Tongue (tissue), 2 donors: ENCODE data around the gene GNPTAB. TPM values are rescaled to one million over a fixed set of nuclear protein-coding genes. Genes with fewer than 3 reads are reported as not detected.
A peak's percentile ranks its signal among the peaks of the same experiment; 100 is the strongest.
"Not testable (repeated sequence)": the region's sequence is repeated elsewhere in the genome, so short reads cannot be mapped to it uniquely, and the experiment has no call there.

Experiments
- DNase-seq: peaks from one replicate; pipeline ENCODE4 v3.0.0-alpha.2; 2015
- total RNA-seq: library from RNA; depleted of rRNA; stranded (reverse); fragments of >200 nt; gene quantifications from one replicate; pipeline ENCODE4 v1.2.3, GENCODE V29; 2014

The GNPTAB gene
- total RNA-seq, 1 donor from 2014 or later = 29.0 TPM

DNA sequence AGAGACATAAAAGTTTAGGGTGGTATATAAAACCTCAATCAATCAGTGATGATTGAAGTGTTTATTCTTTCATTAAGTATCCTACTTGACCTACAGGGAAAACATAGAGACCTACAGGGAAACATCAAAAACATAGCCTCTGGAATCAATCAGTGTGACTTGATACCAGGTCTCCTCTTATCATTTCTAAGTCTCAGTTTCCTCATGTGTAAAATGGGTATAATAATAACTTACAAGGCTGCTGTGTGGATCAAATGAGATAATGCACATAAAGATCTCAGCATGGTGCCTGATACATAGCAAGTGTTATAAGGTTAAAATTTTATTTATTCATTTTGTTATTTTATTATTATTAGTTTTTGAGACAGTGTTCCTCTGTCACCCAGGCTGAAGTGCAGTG is 22.2 kb upstream of the GNPTAB start:
- DNase-seq = no peak

DNA sequence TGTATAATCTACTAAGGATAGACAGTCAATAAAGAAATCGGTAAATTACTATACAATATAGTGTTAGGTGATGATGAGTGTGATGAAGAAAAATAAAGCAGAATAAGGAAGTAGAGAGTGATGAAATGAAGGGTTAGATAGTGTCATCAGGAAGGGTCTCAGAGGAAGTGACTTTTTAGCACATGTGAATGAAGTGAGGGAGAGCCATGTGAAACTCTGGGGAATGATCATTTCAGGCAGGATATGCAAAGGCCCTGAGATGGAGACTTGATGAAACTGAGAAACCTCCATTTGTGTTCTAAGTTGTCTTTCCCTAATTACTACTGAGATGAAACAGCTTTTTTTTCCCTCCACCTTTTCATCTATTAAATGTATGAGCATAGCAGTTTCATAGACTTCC is 19.4 kb upstream of the GNPTAB start:
- no peak for DNase-seq

DNA sequence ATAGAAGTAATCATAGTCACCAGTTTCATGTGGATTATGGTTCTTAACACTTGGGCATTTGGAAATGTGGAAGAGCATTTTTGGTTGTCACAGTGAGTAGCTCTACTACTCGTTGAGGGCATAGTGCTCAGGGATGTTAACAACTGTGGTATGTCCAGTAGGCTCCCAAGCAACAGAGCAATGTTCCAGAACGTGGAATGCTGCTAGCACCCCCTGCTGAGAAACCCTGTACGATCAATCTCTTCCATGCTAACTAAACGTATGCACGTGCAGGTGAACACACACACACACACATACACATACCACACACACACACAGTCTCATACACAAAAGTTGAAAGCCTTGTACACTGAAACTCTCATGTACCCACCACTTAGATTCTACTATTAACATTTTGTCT is 16.6 kb upstream of the GNPTAB start:
- no peak for DNase-seq

DNA sequence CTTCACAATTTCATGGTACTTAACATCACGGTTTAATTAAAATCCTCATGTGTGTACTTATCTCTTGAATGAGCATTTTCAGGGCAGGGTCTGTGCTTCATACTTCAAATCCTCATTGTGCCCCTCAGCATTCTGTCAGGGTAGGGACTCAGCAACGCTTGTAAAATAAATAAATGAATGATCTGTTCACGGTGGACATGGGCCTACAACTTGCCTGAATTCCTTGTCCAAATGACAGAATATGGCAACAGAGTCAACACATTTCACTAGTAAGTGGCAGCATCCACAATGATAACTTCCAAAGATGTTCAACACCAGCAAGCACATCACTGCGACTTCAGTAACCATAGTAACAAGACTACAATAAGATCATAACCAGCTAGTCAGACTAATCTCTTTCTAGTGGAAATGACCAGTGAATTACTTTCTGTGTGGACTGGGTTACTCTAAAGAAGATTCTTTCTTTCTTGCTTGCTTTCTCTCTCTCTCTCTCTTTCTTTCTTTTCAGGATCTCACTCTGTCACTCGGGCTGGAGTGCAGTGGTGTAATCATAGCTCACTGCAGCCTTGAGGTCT is 14.5 kb upstream of the GNPTAB start:
- DNase-seq = no peak

DNA sequence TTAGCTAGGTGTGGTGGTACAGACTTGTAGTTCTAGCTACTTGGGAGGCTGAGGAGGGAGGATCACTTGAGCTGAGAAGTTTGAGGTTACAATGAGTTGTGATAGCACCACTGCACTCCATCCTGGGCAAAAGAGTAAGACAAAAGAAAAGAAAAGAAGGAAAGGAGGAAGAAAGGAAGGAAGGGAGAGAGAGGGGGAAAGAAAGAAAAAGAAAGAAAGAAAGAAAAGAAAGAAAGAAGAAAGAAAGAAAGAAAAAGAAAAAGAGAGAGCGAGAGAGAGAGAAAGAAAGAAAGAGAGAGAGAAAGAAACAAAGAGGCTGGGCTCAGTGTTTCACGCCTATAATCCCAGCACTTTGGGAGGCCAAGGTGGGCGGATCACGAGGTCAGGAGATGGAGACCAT is 10.3 kb upstream of the GNPTAB start:
- DNase-seq = no peak

DNA sequence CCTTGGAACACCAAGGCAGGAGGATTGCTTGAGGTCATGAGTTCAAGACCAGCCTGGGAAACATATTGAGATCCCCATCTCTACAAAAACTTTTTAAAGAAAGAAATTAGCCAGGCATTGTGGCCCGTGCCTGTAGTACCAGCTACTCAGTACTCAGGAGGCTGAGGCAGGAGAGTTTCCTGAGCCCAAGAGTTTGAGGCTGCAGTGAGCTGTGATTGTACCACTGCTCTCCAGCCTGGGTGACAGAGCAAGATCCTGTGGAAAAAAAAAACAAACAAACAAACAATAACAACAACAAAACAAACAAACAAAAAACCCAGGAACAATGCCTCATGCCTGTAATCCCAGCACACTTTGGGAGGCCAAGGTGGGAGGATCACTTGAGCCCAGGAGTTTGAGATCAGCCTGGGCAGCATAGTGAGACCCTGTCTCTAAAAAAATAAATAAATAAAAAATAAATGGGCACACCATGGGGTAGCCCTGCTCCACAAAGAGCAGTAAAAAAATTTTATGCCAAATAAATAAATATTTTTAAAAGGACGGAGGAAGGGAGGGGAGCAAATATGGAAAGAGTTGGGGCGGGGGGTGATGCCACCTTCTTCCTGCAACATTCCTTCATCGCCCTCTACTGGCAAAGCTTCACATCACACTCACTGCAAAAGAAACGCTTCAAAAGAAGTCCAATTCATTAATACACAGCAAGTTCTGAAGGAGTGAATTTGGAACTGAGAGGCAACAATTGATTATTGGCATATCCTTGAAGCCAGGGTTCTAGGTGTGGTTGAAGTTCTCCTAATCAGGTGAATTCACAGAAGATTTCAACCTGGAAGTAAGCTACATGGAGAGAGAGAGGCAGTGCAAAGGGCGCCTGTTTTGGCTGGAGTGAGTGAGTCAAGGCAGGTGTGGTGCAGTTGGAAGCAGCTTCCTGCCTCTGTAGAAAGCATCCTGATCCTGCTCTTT is 8.8 kb upstream of the GNPTAB start:
- DNase-seq = peak; percentile 80

DNA sequence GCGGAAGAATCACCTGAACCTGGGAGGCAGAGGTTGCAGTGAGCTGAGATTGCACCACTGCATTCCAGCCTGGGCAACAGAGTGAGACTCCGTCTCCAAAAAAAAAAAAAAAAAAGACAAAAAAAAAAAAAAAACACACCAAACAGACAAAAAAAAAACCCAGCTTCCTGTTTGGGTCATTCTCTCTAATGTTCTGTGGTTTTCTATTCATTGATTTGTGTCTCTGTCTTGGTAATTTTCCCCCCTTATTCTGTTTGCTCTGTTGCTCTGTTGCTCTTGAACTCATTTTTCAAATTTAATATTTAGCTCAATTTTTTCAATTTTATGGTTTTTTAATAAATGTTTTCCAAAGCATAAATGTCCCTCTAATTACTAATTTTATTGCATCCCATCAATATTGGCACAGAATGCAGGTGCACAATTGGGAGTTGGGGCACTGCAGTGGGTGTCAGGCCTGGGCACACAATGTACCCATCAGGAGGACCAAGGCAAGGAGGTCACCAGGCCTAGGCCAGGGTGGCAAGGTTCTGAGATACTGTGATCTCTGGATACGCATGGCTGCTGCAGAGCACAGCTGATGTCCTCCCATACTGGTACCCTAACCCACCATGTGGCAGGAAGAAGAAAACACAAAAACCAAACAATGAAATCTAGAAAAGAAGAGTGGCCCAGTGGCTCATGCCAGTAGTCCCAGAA is 8.0 kb upstream of the GNPTAB start:
- DNase-seq = no peak

DNA sequence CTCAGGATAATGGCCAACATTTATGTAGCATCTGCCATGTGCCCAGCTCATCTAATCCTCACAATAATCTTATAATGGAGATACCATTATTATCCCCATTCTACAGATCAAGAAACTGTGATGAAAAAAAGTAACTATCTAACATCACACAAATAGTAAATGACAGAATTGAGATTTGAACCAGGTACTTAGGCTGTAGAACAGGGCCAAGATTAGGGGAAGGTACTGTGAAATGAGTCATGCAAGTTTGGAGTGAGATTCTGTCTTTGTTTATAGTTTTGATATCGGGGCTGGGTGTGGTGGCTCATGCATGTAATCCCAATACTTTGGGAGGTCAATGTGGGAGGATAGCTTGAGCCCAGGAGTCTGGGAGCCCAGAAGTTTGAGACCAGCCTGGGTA is 1.3 kb upstream of the GNPTAB start:
- no peak for DNase-seq

DNA sequence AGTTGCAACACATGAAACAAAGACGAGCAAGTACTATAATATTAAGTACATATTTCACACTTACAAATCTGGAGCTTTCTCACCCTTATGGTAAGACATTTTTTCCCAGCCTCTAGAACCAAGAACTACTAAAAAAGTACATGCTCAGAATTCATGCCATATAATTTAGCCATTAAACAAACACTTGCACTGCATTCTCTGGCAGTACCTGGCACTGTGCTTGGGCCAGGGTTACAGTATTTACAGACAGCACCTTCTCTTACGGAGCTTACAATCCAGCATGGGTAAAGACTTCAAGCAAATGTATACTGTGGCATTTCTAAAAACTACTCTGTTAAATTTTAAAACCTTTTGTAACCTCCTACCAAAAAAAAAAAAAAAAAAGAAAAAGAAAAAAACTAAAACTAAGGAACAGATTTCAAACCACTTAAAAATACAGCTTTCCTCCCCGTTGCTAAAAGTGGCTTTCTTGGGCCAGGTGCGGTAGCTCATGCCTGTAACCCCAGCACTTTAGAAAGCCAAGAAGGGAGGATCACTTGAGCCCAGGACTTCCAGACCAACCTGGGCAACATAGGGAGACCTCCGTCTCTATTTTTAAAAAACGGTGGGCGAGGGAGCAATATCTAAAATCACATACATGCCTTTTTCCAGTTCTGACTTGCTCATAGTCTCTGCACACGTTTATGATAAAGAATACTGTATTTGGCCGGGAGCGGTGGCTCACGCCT is 956 bp downstream of the GNPTAB start:
- peak; percentile 48 for DNase-seq

DNA sequence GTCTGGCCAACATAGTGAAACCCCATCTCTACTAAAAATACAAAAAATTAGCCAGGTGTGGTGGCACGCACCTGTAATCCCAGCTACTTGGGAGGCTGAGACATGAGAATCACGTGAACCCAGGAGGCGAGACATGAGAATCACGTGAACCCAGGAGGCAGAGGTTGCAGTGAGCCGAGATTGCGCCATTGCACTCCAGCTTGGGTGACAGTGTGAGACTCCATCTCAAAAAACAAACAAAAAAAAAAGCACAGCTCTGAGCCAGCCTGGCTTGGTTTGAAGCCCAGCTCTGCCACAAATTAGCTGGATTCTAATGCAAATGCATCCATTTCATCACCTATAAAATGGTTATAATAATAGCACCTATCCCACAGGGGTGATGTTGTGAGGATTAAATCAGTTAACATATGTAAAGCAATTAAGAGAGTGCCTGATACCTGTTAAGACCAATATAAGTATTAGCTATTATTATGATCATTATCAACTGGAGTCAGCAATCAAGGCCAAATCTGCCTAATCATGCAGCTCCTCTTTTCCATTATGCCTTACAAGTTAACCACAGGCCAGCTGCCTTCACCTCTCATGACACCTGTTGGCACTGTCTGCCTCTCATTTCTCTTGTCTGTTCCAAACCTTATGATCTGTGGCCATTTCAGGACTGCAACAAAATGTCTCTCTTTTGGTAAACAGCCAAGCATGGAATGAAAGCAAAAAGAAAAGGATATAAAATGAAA is 2.1 kb downstream of the GNPTAB start:
- no peak for DNase-seq

DNA sequence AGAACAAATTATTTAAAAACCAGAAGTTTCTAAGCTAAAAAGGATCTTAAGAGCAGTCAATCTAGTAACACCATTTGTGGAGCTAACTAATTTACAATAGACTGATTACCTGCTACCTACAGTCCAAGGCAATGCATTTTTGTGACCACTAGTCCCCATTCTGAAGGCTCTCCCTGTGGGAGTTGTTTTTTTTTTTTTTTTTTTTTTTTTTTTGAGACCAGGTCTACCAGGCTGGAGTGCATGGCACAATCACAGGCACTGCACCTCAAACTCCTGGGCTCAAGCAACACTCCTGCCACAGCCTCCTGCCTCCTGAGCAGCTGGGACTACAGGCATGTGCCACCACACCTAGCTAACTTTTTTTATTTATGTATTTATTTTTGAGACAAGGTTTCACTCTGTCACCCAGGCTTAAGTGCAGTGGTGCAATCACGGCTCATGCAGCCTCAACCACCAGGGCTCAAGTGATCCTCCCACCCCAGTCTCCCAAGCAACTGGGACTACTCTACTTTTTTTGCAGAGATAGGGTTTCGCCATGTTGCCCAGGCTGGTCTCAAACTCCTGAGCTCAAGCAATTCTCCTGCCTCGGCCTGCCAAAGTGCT is 3.9 kb downstream of the GNPTAB start:
- no peak for DNase-seq

DNA sequence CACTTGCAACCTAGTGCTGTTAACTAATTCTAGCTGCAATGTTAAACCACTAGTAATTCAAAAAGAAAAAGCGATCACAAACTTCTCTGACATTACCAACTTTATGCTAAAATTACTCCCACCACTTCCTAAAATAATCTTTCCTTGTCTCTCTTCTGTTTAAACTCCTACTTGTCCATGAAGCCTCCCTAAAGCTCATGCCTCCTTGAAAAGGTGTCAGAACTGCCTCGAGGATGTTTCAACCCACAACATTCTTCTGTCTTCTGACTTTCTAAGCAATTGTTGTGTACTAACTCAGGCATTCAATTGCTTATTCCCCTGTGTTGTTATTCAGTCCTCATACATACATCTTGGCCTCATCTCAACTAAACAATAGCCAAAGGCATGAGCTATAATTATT is 5.9 kb downstream of the GNPTAB start:
- no peak for DNase-seq

DNA sequence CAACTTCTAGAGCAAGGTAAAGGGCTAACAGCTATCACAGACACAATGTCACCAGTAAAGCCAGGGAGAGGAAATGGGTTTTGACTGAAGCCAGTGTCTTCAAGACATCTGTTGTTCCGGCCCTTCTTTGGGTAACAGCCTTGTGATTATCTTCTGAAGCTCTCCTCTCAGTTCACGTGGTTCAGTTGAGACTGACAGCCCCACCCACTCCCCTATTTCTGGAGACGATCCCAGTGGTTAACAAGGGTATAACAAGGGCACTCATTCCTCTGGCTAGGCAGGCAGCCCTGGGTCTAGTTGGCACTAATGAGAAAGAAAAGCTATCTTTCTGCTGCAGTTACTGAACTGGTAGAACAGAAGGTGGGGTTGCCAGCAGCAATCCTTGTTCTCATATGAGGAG is 6.9 kb downstream of the GNPTAB start:
- peak; percentile 54 for DNase-seq

DNA sequence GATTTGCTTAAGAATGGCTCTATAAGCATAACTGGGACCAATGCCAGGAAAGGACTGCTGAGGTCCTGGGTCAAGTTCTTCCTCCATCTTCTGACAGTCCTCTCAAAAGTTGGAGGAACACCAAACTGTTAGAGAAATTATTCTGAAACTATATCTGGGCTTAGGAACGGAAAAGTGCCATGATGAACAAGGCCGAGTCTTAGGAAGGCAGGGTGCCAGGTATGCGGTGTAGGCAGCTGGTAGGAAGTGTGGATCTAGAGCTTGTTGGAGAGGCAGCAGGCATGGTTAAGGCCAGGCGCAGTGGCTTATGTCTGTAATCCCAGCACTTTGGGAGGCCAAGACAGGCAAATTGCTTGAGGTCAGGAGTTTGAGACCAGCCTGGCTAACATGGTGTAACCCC is 7.7 kb downstream of the GNPTAB start:
- peak; percentile 25 for DNase-seq

DNA sequence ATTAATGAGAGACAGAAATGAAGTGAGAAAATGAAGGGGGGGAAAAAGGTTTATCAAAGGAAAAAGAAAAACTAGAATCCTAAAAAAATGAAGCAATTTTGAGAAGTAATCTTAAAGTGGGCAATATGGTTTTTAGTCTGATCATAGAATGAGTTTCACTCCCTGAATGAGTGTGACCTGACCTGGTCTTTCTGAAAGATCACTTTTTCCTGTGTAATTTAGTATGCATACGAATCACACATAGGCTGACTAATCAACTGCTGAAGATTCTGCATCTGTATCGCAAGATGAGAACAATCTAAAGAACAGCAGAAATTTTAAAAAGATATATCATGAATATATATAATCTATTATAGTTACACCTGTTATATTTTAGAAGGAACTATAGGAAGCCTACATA is 11.3 kb downstream of the GNPTAB start:
- no peak for DNase-seq

DNA sequence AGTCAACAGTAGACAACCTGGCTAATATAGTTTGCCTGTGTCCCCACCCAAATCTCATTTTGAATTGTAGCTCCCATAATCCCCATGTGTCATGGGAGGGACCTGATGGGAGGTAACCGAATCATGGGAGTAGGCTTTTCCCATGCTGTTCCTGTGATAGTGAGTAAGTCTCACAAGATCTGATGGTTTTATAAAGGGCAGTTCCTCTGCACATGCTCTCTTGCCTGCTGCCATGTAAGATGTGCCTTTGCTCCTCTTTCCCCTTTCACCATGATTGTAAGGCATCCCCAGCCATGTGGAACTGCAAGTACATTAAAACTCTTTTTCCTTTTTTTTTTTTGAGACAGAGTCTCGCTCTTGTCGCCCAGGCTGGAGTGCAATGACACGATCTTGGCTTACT is 12.1 kb downstream of the GNPTAB start:
- DNase-seq = not testable (repeated sequence)

DNA sequence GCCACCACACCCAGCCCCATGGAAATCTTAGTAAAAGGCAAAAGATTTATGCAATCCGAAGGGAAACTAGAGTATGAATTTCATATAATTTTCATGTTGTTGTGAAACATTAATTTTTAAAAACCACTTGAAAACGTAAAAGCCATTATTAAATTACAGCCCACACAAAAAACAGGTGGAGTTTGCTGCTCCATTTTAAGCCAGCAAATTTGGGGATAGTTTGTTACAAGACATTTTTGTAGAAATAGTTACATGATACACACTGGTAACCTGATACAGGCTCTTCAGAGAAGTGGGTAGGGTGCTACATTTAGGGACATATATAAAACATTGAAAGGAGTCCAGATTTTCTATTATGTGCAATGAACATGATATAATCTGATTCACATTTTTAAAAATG is 17.6 kb downstream of the GNPTAB start:
- DNase-seq = no peak

DNA sequence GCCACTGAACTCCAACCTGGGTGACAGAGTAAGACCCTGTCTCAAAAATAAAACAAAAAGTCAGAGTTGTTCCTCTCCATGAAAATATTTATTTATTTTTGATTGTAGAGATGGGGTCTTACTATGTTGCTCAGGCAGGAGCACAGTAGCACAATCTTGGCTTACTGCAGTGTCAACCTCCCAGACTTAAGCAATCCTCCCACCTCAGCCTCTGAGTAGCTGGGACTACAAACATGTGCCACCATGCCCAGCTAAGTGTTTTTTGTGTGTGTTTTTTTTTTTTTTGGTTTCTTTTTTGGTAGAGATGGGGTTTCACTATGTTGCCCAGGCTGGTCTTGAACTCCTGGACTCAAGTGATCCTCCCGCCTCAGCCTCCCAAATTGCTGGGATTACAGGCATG is 18.0 kb downstream of the GNPTAB start:
- DNase-seq = not testable (repeated sequence)

DNA sequence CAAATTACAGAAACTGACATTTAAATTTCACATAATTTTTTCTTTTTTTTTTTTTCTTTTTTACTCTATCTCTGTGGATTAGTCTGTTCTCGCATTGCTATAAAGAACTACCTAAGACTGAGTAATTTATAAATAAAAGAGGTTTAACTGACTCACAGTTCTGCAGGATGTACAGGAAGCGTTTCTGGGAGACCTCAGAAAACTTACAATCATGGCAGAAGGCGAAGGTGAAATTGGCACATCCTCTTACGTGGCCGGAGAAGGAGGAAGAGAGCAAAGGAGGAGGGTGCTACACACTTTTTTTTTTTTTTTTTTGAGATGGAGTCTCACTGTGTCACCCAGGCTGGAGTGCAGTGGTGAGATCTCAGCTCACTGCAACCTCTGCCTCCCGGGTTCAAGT is 19.4 kb downstream of the GNPTAB start:
- DNase-seq = not testable (repeated sequence)

DNA sequence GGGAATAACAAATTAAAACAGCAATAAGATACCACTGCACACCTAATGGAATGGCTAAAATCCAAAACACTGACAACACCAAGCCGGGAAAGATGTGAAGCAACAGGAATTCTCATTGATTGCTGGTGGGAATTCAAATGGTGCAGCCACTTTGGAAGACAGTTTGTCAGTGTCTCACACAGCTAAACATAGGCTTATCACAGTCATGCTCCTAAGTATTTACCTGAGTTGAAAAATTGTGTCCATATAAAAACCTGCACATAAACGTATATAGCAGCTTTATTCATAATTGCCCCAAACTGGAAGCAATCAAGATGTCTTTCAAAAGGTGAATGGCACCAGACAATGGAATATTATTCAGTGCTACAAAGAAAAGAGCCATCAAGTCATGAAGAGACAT is 21.6 kb downstream of the GNPTAB start:
- no peak for DNase-seq

DNA sequence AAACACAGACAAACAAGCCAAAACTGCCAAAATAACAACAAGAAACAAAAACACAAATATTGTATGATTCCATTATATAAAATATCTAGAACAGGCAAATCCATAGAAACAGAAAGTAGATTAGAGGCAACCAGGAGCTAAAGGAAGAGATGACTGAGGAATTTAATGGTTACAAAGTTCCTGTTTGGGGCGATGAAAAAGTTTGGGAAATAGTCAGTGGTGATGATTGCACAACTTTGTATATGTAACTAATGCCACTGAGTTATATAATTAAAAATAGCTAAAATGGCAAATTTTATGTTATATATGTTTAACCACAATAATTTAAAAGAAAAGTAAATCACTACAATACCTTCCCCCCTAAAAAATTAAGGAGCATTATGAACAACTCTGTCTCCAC is 24.5 kb downstream of the GNPTAB start:
- DNase-seq = no peak
